Measurements from ENCODE around the gene PCSK9. TPM values are rescaled to one million over a fixed set of nuclear protein-coding genes. Genes with fewer than 3 reads are reported as not detected.
"Not testable (repeated sequence)": the region's sequence is repeated elsewhere in the genome, so short reads cannot be mapped to it uniquely, and the experiment has no call there.

The PCSK9 gene
- polyA plus RNA-seq, 3 donors = not detected

DNA sequence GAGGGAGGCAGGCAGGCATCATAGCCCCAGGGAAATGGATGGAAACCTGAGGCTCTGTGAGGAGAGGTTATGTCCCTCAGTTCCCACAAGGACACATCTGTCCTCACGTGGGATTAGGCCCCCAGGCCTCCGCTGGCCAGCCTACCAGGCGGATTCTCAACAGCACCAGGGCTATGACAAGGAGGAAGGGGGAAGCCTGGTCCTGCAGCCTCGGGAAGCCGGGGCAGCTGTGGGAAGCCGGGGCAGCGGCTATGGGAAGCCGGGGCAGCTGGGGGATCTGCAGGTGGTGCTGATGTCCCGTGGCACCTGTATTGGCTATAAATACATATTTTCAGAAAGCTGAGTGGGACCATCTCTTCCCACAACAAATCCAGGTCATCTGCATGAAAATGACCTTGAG, 21.0 kb upstream of the PCSK9 start:
- 100% methylated on average over 2 of the region's 9 CpGs for WGBS (ENCODE audit: insufficient coverage)
- Mint-ChIP-seq H3K4me1 (peaks cover 9% of the 10 kb centered on the region), H3K36me3 (peaks cover 2 to 7% of the 10 kb centered on the region in 2 donors), H3K27me3 (ENCODE audit: low read depth in 3 of 3) (peaks cover 8 to 14% (median 11%) of the 10 kb centered on the region in 3 donors), H3K27ac (no peak overlapping the region), H3K4me3 (no peak overlapping the region), H3K9me3 (peaks cover 0 to 4% (median 0%) of the 10 kb centered on the region in 7 donors)
- Histone ChIP-seq H4K20me1 (ENCODE audit: insufficient read depth, low read length) (no peaks in the 10 kb centered on the region), H3K27ac (ENCODE audit: low read depth in 1 of 2, low read length in 2 of 2) (no peak overlapping the region), H3K9ac (ENCODE audit: insufficient read depth, low read length, poor library complexity, severe bottlenecking) (no peak overlapping the region), H3K27me3 (ENCODE audit: control insufficient read depth in 2 of 2, insufficient read depth in 2 of 2, low read length in 2 of 2) (no peaks in the 10 kb centered on the region), H3K4me1 (ENCODE audit: control insufficient read depth in 1 of 2, insufficient read depth in 2 of 2, low read length in 2 of 2) (peaks cover 4 to 7% of the 10 kb centered on the region in 2 donors), H3K4me3 (replicated peaks in 1 of 3; ENCODE audit: low read depth in 2 of 3, low read length in 3 of 3) (no peak overlapping the region), H2AFZ (ENCODE audit: insufficient read depth, low read depth, low read length, poor library complexity, severe bottlenecking) (no peak overlapping the region), H3K9me3 (replicated peaks in 1 of 2; ENCODE audit: control insufficient read depth in 1 of 2, insufficient read depth in 1 of 2, low read length in 2 of 2) (no peaks in the 10 kb centered on the region), H3K79me2 (ENCODE audit: insufficient read depth, low read length) (no peaks in the 10 kb centered on the region), H3K36me3 (replicated peaks in 1 of 2; ENCODE audit: control insufficient read depth in 1 of 2, insufficient read depth in 2 of 2, low read length in 2 of 2) (no peaks in the 10 kb centered on the region), H3K4me2 (replicated peaks; ENCODE audit: extremely low read depth, low read length, poor library complexity, severe bottlenecking) (no peak overlapping the region)
- intact Hi-C loops (cut with micrococcal nuclease) = no loop called here
- DNase-seq = no peak
- TF ChIP-seq, protein P1, sequence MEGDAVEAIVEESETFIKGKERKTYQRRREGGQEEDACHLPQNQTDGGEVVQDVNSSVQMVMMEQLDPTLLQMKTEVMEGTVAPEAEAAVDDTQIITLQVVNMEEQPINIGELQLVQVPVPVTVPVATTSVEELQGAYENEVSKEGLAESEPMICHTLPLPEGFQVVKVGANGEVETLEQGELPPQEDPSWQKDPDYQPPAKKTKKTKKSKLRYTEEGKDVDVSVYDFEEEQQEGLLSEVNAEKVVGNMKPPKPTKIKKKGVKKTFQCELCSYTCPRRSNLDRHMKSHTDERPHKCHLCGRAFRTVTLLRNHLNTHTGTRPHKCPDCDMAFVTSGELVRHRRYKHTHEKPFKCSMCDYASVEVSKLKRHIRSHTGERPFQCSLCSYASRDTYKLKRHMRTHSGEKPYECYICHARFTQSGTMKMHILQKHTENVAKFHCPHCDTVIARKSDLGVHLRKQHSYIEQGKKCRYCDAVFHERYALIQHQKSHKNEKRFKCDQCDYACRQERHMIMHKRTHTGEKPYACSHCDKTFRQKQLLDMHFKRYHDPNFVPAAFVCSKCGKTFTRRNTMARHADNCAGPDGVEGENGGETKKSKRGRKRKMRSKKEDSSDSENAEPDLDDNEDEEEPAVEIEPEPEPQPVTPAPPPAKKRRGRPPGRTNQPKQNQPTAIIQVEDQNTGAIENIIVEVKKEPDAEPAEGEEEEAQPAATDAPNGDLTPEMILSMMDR (IDR thresholded peaks at IDR 0.05) = no peak

GRCh38 chr1:55021942-55022546, 17.3 kb upstream of the PCSK9 start:
- no peak overlapping the region for H2AFZ ChIP-seq (ENCODE audit: insufficient read depth, low read depth, low read length, poor library complexity, severe bottlenecking)
- intact Hi-C loops (cut with micrococcal nuclease) = loop anchor here in 1 of 2 donors (2.0 kb wide), 1 partner anchor 77 kb away; no protein-coding TSS in a partner anchor
- H3K36me3 Mint-ChIP-seq = peaks cover 2 to 7% of the 10 kb centered on the region in 2 donors

GRCh38 chr1:55024163-55024562, 15.2 kb upstream of the PCSK9 start:
- H3K4me1 ChIP-seq (ENCODE audit: control insufficient read depth in 1 of 2, insufficient read depth in 2 of 2, low read length in 2 of 2); H3K9me3 ChIP-seq (replicated peaks in 1 of 2; ENCODE audit: control insufficient read depth in 1 of 2, insufficient read depth in 1 of 2, low read length in 2 of 2); H3K4me3 Mint-ChIP-seq; H3K27me3 Mint-ChIP-seq (ENCODE audit: low read depth in 3 of 3); H3K27ac Mint-ChIP-seq; H3K4me3 ChIP-seq (replicated peaks in 1 of 3; ENCODE audit: low read depth in 2 of 3, low read length in 3 of 3); H3K27me3 ChIP-seq (ENCODE audit: control insufficient read depth in 2 of 2, insufficient read depth in 2 of 2, low read length in 2 of 2); intact Hi-C loops (cut with micrococcal nuclease); H3K9me3 Mint-ChIP-seq; H3K27ac ChIP-seq (ENCODE audit: low read depth in 1 of 2, low read length in 2 of 2); H3K36me3 ChIP-seq (replicated peaks in 1 of 2; ENCODE audit: control insufficient read depth in 1 of 2, insufficient read depth in 2 of 2, low read length in 2 of 2); DNase-seq; H3K4me2 ChIP-seq (replicated peaks; ENCODE audit: extremely low read depth, low read length, poor library complexity, severe bottlenecking); H3K9ac ChIP-seq (ENCODE audit: insufficient read depth, low read length, poor library complexity, severe bottlenecking); H4K20me1 ChIP-seq (ENCODE audit: insufficient read depth, low read length); H2AFZ ChIP-seq (ENCODE audit: insufficient read depth, low read depth, low read length, poor library complexity, severe bottlenecking); H3K36me3 Mint-ChIP-seq; H3K79me2 ChIP-seq (ENCODE audit: insufficient read depth, low read length): not testable (repeated sequence)
- 92% methylated on average over 2 of the region's 10 CpGs for WGBS (ENCODE audit: insufficient coverage)
- peaks cover 35% of the 10 kb centered on the region for H3K4me1 Mint-ChIP-seq

More at GRCh38 chr1:55021942-55022546, 17.3 kb upstream of the PCSK9 start:
- Histone ChIP-seq H3K4me1 (ENCODE audit: control insufficient read depth in 1 of 2, insufficient read depth in 2 of 2, low read length in 2 of 2) (peaks cover 4 to 7% of the 10 kb centered on the region in 2 donors), H3K9ac (ENCODE audit: insufficient read depth, low read length, poor library complexity, severe bottlenecking) (no peak overlapping the region), H3K4me2 (replicated peaks; ENCODE audit: extremely low read depth, low read length, poor library complexity, severe bottlenecking) (no peak overlapping the region), H3K27ac (ENCODE audit: low read depth in 1 of 2, low read length in 2 of 2) (no peak overlapping the region), H3K79me2 (ENCODE audit: insufficient read depth, low read length) (no peaks in the 10 kb centered on the region), H3K9me3 (replicated peaks in 1 of 2; ENCODE audit: control insufficient read depth in 1 of 2, insufficient read depth in 1 of 2, low read length in 2 of 2) (no peaks in the 10 kb centered on the region), H3K27me3 (ENCODE audit: control insufficient read depth in 2 of 2, insufficient read depth in 2 of 2, low read length in 2 of 2) (no peaks in the 10 kb centered on the region), H3K36me3 (replicated peaks in 1 of 2; ENCODE audit: control insufficient read depth in 1 of 2, insufficient read depth in 2 of 2, low read length in 2 of 2) (no peaks in the 10 kb centered on the region), H4K20me1 (ENCODE audit: insufficient read depth, low read length) (no peaks in the 10 kb centered on the region), H3K4me3 (replicated peaks in 1 of 3; ENCODE audit: low read depth in 2 of 3, low read length in 3 of 3) (no peak overlapping the region)
- peaks cover 35% of the 10 kb centered on the region for H3K4me1 Mint-ChIP-seq
- TF ChIP-seq, protein P1 (IDR thresholded peaks at IDR 0.05) = peak; percentile 87
- peaks cover 2 to 7% (median 5%) of the 10 kb centered on the region in 3 donors for H3K27me3 Mint-ChIP-seq (ENCODE audit: low read depth in 3 of 3)
- DNase-seq = peak; percentile 65 to 72 (median 70)
- peak overlapping the region in 4 of 7 donors; percentile 37 to 82 (median 69) for H3K27ac Mint-ChIP-seq
- no peak overlapping the region for H3K4me3 Mint-ChIP-seq
- 63% methylated on average over 13 of the region's 15 CpGs for WGBS (ENCODE audit: insufficient coverage)
- H3K9me3 Mint-ChIP-seq = peaks cover 0 to 4% (median 0%) of the 10 kb centered on the region in 7 donors
